GM04504 (cell line): ENCODE results near the gene TDRD9.
"Not testable (repeated sequence)": the region's sequence is repeated elsewhere in the genome, so short reads cannot be mapped to it uniquely, and the experiment has no call there.

ENCODE experiments used
- DNase-seq: peaks from one replicate; pipeline ENCODE4 v3.0.0-alpha.2; 2012; ENCODE audit warnings: low read depth

Gene TDRD9

DNA sequence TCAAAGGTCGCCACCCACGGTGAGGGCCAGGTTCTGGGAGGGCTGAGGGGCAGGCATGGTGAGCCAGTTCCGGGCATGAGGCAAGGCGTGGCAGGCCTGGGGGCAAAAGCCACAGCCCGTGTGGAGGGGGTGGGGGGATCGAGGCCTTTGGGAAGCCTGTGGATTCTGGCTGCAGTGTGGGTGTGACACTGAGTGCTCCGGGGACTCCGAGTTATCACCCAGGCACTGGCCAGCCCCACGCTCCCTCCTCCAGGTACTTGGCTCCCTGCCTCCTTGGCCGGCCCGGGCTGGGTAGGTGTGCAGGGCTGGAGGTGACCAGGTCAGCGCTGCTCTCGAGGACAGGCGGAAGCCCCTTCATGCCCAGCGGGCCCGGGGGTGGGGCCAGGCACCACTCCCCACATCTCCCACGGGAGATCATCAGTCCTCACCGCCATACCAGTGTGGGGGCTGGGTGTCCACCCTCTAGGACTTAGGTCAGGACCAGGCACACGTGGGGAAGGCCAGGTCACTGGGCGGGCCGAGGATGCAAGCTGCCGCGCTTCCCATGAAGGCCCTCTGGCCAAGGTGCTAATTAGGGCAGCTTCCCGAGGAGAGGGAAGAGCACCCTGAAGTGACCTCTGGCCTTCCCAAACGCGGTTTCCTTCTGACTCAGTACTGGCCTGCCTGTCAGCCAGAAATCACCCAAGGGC, 34.1 kb upstream of the TDRD9 start:
- no peak for DNase-seq

DNA sequence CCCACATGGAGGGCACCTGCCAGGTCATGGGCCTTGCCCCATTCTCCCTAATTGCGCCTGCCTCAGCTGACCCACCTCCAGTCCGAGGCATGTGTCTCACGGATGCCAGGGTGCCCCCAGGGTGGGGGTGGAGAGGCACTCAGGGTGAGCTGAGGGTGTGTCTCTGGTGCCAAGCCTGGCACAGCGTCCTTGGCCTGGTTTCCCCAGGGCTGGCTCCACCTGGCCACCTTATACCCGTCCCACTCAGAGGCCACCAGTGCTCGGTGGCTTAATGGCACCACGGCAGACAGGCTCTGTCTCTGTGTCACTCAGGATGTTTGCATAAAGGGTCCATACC, 33.6 kb upstream of the TDRD9 start:
- DNase-seq = no peak

DNA sequence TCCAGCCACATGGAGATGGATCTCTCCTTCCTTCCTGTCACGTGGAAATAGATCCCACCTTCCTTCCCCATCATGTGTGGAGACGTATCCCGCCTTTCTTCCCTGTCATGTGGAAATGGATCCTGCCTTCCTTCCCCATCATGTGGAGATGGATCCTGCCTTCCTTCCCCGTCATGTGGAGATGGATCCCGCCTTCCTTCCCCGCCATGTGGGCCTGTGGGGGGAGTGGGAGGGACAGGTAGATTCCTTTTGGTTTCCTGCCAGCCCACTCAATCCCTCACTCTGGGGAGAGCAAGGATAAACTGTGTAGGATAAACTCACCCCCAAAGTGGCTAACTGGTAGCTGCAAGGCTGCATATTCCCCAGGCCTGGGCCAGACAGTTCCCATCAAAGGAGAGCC, 31.7 kb upstream of the TDRD9 start:
- no peak for DNase-seq

DNA sequence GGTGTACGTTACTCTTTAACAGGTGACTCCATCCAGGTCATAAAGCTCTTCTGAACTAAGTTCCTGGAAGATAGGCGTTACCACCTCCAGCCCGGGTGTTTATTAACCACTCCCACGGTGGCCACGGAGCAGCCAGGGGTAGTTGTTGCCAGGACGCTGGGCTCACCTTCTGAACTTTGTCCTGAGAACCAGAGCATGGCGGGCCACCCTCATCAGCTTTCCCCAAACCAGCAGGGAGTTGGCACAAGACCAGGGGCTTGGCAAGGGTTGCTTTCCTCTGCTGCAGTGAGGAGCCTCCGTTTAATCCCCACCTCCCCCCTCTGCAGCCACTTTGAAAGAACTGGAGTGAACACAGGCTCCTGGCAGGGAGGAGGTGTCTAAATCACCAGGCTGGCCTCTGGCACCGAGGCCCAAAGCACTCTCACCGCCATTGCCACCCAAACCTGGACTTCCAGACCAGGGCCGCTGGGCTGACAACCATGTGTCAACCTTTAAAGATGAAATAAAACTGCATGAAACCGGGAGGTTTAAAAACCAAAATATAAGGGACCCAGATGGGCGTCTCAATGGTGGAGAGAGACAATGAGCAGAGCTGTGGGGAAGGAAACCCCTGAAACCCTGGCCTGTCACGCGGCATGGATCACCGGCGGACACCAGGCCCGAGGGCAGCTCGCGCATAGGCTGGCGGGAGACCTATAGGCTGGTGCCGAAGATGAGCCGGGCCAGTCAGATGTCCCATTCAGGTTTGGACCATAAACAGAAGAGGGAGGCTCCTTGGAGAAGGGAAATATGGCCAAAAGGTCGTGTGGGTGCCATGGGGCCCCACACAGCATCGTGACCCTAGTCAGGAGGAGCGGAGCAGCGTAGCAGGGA, 30.9 kb upstream of the TDRD9 start:
- DNase-seq = no peak

DNA sequence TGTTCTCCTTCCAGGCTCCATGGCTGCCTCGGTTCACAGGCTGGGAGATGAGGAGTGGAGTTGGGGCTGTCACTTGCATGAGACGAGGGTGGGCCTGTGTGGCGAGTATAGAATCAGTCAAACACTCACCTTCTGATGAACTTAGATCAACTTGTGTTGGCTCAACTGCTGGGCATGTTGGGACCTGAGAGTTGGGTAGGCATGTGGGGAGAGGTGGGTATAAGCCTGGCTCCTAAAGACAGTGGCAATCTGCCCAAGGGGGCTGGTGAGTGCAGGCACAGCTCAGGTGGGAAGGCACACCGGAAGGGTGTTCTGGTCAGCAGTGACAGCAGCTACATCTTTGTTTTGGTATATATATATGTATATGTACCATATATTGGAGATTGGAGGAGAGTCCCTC, 30.1 kb upstream of the TDRD9 start:
- DNase-seq = no peak

DNA sequence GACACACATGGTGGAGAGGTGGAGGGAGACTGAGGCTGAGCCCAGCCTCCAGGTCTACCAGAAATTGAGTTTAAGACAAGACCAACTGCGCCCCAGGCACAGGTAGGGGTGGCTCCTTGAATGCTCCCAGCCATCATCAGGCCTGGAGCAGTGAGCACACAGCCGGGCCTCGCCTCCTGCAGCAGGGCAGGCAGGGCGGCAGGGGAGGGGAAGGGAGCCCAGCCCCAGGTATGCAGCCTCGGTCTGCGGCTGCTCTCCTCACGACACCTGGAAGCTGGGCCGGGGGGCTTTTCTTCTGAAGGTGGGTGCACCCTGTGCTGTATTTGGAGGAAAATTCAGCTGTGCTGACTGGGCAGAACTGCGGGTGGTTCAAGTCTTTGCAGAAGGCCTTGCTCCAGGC, 29.5 kb upstream of the TDRD9 start:
- DNase-seq = no peak

DNA sequence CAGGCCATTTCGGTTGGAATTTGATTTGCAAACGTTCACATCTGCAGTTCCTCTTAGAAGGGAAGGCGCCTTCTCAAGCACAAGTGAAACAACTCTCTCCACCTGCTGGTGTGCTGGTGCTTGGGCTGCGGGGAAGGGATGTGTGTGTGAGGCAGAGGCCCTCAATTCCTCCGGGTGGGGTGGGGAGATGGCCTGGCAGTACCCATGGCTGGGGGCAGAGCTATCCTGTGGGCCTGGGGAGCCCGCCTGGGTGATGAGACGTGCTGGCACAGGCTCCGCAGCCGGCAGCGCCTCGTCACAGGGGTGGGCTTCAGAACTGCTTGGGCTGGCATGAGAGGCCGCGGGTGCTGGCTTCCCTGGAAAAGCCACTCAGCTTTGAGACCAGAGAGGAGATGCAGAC, 28.9 kb upstream of the TDRD9 start:
- DNase-seq = no peak

DNA sequence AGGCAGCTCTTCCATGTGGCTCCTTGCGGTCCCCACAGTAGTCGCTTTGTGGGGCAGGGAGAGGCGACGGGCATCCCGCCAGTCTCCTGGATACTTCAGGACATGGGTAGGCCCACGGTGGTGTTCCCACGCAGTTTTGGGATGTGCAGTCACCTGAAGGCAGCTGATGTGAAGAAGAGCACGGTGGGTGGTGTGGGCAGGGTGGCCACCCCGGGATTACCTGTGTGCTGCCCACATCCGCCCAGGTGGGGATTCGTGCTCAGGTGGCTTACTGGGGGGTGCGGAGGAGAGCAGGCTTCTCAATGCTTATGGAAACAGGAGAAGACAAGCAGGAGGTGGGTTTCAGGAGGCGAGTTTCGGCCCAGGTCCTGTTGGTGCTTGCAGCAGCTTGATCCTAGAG, 28.4 kb upstream of the TDRD9 start:
- DNase-seq = no peak

DNA sequence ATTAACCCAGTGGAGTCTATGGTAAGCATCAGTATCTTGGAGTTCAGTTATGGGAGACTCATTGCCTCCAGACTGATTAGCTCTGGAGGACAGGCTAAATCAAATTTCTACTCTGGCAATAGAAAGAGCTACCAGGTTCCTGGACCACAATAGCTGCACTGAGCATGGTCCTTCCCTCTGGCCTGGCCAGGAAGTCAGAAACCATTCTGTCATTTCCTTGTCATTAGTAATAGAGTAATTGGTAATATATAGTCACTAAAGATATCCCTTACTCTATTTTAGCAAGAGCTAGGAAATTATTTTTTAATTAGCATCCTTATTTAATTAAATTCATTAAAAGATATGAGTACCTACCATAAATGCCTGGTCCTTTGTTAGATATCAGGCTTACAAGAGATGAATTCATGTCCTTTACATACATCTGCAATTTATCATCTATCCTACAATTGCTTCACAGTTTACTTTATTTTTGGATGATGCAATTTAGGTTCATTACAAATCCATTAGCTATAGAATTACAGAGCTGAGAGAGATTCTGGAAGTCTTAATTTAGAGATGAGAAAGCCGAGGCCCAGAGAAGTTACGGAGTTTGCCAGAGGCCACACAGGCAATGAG, 23.7 kb upstream of the TDRD9 start:
- no peak for DNase-seq

DNA sequence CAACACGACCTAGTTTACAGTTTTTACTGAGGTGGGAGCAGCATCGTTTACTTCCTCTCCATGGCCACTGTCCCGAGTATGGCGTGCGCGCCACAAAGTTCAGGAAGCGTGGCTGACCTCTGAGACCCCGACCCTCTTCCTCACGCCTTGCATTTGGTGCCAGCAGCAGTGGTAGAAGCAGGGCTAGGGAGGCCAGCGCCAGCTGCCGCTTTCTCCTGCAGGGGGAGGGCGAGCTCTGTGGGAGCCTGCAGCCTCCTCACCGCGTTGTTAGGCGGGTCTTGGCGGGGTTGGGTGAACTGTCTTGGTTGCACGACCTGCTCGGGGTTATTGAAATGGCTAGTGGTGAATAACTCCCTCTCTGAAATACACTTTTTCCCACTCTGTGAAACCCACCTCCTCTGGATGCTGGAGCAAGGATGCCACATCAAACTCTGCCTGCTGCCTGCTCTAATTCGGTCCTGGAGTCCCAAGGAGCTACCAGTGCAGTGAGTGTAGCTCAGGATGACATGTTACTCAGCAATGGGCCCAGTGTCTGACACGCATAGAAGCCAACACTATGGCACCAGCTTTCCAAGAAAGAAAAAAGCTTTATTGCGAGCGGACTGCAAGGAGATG, 22.3 kb upstream of the TDRD9 start:
- no peak for DNase-seq

DNA sequence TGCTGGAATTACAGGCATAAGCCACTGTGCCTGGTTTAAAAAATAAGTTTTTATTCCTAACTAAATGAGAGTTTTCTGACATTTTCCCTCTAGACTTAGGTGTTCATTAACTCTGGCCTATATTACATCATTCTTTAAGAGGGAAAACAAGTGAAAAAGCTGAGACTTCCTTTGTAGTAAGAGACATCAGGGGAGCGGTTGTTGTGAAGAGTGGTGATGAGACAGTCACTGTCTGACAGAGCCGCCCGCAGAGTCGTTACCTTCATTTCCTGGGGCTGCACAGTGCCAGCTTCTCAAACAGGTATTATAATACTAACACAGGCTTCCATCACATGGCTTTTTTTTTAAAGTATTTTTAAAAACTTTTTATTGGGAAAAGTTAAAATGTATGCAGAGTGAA, 19.7 kb upstream of the TDRD9 start:
- DNase-seq = no peak

DNA sequence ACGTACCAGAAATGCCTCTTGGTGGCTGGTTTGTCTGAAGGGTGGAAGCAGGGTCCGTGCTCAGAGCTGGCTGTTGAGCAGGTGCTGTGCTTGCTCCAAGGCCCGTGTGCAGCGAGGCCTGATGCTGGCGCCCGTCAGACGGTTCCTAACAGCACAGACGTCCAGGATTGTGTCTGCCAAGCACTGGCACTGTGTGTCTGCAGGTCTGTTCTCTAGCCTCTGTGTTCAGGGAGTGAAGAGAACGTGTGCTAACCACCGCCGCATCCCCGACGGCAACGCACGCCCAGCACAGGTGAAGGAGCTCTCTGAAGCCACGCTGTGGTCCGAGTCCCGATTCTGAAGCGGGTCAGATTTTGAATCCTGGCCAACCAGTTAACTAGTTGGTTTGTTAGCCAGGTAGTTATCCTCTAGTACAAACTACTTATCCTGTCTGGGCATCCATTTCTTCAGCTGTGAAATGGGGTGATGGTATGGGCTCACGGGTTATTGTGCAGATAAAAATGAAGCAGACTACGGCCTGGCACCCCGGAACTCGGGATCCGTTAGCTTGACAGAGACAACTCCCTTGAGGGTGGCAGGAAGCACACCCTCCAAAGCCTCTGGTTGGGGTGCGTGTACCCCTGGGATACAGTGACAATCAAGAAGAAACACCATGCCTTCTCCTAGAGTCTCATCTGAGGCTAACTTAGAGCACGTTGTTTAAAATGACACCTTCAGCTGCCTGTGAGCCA, 18.6 kb upstream of the TDRD9 start:
- no peak for DNase-seq

DNA sequence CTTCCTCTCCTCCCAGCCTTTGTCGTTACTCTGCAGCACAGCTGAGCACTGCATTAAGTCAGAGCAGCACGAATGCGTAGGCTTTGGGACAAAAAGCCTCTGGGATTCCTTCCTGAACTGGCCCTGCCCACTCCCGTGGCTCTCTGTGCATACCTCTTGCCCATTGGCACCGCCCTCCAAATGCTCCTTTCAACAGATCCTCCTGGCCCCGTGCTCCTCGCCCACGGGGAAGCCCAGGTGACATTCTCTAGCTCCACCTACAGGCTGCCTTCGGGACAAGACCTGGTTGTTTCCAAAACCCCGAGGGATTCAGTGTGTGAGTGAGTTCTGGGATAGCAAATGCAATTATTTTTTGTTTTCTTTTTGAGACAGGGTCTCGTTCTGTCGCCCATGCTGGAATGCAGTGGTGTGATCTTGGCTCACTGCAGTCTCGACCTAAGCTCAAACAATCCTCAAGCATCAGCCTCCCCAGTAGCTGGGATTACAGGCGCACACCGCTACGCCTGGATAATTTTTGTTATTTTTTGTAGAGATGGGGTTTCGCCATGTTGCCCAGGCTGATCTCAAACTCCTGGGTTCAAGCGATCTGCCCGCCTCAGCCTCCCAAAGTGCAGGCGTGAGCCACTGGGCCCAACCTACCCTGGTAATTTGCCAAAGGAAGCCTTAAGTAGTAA, 17.9 kb upstream of the TDRD9 start:
- peak; percentile 46 for DNase-seq

DNA sequence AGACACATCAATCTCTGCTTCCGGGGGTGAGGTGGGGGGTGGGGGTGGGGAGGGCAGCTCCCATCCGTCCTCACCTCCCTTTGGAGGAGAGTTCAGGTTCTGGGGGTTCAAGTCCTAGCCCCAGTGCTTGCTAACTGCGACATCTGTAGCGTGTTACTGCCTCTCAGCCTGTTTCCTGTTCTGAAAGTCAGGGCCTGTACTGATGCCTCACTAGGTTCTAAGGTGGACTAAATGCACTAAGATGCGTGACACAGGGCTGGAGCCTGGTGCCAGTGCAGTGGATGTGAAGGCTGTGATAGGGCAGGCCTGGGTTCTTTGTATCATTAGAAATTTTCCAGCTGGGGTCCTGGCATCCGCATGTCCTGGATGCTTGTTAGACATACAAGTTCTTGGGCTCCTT, 17.3 kb upstream of the TDRD9 start:
- DNase-seq = no peak

DNA sequence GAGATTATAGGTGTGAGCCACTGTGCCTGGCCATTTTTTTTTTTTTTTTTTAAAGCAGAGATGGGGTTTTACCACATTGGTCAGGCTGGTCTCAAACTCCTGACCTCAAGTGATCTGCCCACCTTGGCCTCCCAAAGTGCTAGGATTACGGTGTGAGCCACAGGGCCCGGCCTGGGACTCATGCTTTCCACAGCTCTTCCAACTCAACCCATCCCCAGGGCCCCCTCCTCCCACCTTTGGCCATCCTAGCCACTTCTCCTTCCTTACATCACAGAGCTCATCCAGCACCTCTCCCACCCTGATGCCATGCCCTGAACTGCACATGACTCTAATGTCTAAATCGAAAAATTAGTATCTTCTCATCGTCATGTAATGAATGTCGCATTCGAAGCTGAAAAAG, 12.6 kb upstream of the TDRD9 start:
- no peak for DNase-seq

DNA sequence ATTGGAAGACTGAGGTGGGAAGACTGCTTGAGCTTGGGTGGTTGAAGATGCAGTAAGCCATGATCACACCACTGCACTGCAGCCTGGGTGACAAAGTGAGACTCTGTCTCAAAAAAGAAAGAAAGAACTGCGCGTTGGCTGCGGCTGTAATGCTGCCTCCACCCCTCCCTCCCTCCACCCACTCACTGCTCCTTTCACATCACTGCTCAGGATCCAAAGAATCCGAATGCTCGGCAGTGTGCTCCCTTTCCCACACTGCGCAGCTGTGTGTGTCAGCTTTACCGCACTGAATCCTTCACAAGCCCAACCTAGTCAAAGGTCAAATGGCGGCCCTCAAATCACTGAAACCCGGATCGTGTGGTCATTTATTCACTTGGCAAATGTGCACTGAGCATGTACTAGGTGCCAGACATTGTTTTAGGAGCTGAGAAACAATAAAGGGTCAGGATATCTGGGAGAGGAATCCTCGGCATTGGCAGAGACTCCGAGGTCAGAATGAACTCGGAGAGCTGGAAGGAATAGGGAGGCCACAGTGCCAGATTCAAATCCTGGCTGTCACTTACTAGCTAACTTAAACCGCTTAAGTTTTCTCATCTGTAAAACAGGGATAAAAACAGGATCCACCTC, 11.5 kb upstream of the TDRD9 start:
- DNase-seq = no peak

DNA sequence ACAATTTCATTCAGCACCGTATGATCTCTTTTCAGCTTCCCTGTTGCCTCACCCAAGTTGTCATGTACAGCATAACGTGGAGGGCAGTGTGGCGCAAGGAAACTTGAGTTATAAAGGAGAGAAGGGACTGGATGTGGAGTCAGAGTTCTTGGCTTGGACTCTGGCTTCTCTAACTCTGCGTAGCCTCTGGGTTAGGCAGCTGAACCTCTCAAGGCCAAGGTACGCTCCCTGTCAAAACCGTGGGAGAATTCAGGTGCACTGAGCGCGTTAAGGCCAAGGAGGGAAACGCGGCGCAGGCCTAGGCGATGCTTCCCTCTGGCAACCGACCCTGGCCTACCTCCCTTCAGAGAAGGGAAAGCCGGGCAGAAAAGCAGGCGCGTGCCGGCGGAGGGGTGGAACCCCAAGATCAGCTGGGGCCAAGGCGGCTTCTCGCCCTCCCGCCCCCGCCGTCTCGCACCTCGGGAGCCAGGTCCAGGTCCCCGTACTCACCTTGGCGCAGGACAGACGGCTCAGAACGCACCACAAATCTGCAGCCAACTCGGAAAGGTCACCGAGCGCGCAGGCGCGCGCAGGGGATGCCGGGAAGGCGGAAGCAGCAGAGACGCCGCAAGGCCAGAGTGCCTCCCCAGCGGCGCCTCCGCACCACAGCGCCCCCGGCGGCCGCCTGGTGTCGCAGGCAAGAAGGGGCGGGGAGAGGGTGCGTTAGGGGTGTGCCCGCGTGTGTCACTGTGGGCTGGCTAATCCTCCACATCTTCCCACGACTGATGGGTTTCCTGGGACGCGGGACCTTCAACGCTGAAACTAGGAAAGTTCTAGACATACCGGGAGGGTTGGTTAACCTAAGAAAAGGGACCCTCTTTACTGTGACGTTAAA, 7.0 kb upstream of the TDRD9 start:
- DNase-seq = peak; percentile 83

DNA sequence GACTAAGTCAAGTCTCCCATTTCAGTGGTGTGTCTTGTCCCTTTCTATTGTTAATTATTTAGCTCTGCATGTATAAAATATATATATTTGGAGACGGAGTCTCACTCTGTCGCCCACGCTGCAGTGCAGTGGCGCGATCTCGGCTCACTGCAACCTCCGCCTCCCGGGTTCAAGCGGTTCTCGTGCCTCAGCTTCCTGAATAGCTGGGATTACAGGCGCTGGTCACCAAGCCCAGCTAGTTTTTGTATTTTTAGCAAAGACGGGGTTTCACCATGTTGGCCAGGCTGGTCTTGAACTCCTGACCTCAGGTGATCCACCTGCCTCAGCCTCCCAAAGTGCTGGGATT, 6.4 kb upstream of the TDRD9 start:
- DNase-seq = not testable (repeated sequence)

DNA sequence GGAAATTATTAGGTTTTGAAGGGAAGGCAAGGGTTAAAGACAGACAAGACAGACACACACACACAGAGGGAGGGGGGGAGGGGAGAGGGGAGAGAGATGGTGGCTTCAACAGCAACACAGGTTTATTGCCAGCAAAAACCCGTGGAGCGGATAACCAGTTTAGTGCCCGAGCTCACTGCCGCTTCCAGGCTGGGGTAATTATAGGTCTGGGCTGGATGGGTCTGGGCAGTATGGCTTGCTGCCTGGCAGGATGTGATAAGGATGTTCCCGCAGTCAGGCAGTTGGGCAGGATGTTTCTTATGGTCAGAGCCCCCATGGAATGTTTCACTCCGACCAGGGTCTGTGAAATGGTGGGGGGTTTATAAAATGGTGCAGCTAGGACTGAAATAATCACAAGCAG, 4.4 kb upstream of the TDRD9 start:
- no peak for DNase-seq

DNA sequence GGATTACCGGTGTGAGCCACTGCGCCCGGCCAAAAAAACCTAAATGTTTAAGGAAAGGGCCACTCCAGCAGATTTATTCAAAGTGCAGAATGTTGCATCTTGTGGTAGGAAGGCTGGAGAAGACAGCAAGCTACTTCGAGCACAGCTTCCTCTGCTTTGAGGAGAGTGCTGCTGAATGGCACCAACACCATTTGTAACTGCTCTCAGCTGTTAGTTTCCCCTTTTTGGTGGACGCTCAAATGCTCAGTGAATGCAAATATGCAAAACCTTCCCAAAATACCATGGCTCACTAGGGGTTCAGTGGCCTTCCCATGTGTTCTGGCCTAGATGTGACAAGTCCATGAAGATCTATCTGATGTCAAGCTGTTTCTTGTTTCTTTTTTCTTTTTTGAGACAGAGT, 2.9 kb upstream of the TDRD9 start:
- no peak for DNase-seq
